K562 (cell line): Measurements from ENCODE around the gene PLXNA2. TPM values are rescaled to one million over a fixed set of nuclear protein-coding genes. Genes with fewer than 3 reads are reported as not detected.

Experiments used
- CHAMP1 ChIP-seq: fragments of 450-650 bp; IDR thresholded peaks from 2 replicates; pipeline ENCODE4 v1.6.1; 2016; ENCODE audit warnings: mild to moderate bottlenecking
- CTCFL ChIP-seq: IDR thresholded peaks from 2 replicates; pipeline ENCODE4 v1.6.1; 2011; ENCODE audit warnings: borderline replicate concordance, low read depth, mild to moderate bottlenecking, moderate library complexity, low read length; ENCODE audit not compliant: insufficient read depth, poor library complexity, severe bottlenecking
- DNMT1 ChIP-seq: fragments of 450-650 bp; IDR thresholded peaks from 2 replicates; pipeline ENCODE4 v1.6.1; 2016; ENCODE audit warnings: antibody characterized with exemption, mild to moderate bottlenecking
- FUS ChIP-seq: fragments of 200-400 bp; formaldehyde crosslinking; optimal IDR thresholded peaks from 2 replicates; pipeline ENCODE3; 2017; ENCODE audit warnings: low read depth, low read length
- GTF2A2 ChIP-seq: IDR thresholded peaks from 2 replicates; pipeline ENCODE4 v1.6.1; 2016; ENCODE audit warnings: mild to moderate bottlenecking, missing genetic modification characterization, missing compliant biosample characterization
- HEY1 ChIP-seq: fragments of 250-450 bp; sonication (Bioruptor Pico); IDR thresholded peaks from 2 replicates; pipeline ENCODE4 v1.5.0; 2020; ENCODE audit warnings: mild to moderate bottlenecking, moderate library complexity, borderline replicate concordance
- HOXB6 ChIP-seq: fragments of 250-450 bp; sonication (Bioruptor Pico); IDR thresholded peaks from 2 replicates; pipeline ENCODE4 v1.5.1; 2022; ENCODE audit warnings: mild to moderate bottlenecking, borderline replicate concordance
- KLF1 ChIP-seq: fragments of 450-650 bp; IDR thresholded peaks from 2 replicates; pipeline ENCODE4 v1.6.1; 2016; ENCODE audit warnings: missing genetic modification characterization, missing compliant biosample characterization
- MCM3 ChIP-seq: fragments of 450-650 bp; IDR thresholded peaks from 2 replicates; pipeline ENCODE4 v1.6.1; 2016
- NONO ChIP-seq, 2 experiments: fragments of 200-400 bp in 1 of 2; fragments of 450-650 bp in 1 of 2; formaldehyde crosslinking in 1 of 2; IDR thresholded peaks; 2 replicates each; pipeline ENCODE4 v1.6.1; 2017; ENCODE audit warnings: low read depth in 2 of 2, mild to moderate bottlenecking in 2 of 2, moderate library complexity in 2 of 2, low read length in 1 of 2
- STAT6 ChIP-seq: sonication (generic); formaldehyde crosslinking; IDR thresholded peaks from 2 replicates; pipeline ENCODE4 v1.8.1; 2023; ENCODE audit warnings: mild to moderate bottlenecking, missing genetic modification reagents
- TAF9B ChIP-seq: fragments of 450-650 bp; IDR thresholded peaks from 2 replicates; pipeline ENCODE4 v1.6.1; 2018; ENCODE audit warnings: mild to moderate bottlenecking; ENCODE audit not compliant: partially characterized antibody
- TCFL5 ChIP-seq: fragments of 250-450 bp; sonication (Bioruptor Pico); conservative IDR thresholded peaks from 2 replicates; pipeline ENCODE4 v1.6.1; 2021; ENCODE audit warnings: mild to moderate bottlenecking, moderate library complexity, matching md5 sums
- ZNF253 ChIP-seq: fragments of 250-450 bp; sonication (Bioruptor Pico); conservative IDR thresholded peaks from 2 replicates; pipeline ENCODE4 v1.6.1; 2021; ENCODE audit warnings: mild to moderate bottlenecking
- ZNF592 ChIP-seq: fragments of 450-650 bp; IDR thresholded peaks from 2 replicates; pipeline ENCODE4 v1.6.1; 2017; ENCODE audit warnings: antibody characterized with exemption, mild to moderate bottlenecking
- polyA plus RNA-seq, 8 experiments: library from polyadenylated mRNA; depleted of rRNA in 4 of 8; stranded (reverse) in 5 of 8; unstranded in 3 of 8; fragments of >200 nt; fragmentation: Nextera tagmentation in 2 of 8; fragmentation: Illumina TruSeq in 1 of 8; extraction: Ambion mirVana in 2 of 8; extraction: Trizol in 1 of 8; gene quantifications; 2 replicates each; pipeline versions ENCODE4 v1.2.1 to v1.2.3, GENCODE V29; 2011 to 2014; ENCODE audit warnings: inconsistent platforms in 1 of 8, missing spikeins in 1 of 8
- total RNA-seq, 7 experiments: library from RNA; depleted of rRNA in 6 of 7; stranded (reverse); fragments of >200 nt in 6 of 7; fragmentation: Illumina TruSeq in 2 of 7; extraction: Trizol in 2 of 7; gene quantifications; 2 replicates each; pipeline versions ENCODE4 v1.2.1 to v1.2.3, GENCODE V29; 2011 to 2021; ENCODE audit warnings: low replicate concordance in 1 of 7

PLXNA2 gene
- total and polyA plus RNA-seq, 9 of the 15 experiments (the other 6 are each of a cell fraction or from before 2014, with no cell fraction given), result 0.01 to 1.3 (median 0.32) TPM

GRCh38 chr1:208235982-208236761, 8.0 kb downstream of the PLXNA2 start (continued):
- no peak for TF ChIP-seq CHAMP1
- no peak for TF ChIP-seq FUS
- no peak for TF ChIP-seq DNMT1
- TF ChIP-seq HEY1 (CRISPR knock-in tag), result no peak
- no peak for TF ChIP-seq NONO (IDR thresholded peaks at IDR 0.05; ENCODE audit: low read depth in 2 of 2, low read length in 1 of 2)
- no peak for TF ChIP-seq TAF9B
- TF ChIP-seq GTF2A2, result peak; percentile 66; the same call in 1 of the 2 replicates
- 0 out of 2 replicates have a peak, but pooled peaks have one; percentile 23 for TF ChIP-seq KLF1 (tag)
- no peak for TF ChIP-seq ZNF253 (CRISPR knock-in tag)
- TF ChIP-seq MCM3, result no peak
- no peak for TF ChIP-seq CTCFL
- TF ChIP-seq ZNF592, result peak; percentile 98
- TF ChIP-seq STAT6 (CRISPR knock-in tag), result no peak
- no peak for TF ChIP-seq TCFL5
- no peak for TF ChIP-seq HOXB6 (CRISPR knock-in tag)
